NOMO-1 (cell line): ENCODE measurements around the gene RAD51B.
A peak's percentile ranks its signal among the peaks of the same experiment; 100 is the strongest.
"Not testable (repeated sequence)": the region's sequence is repeated elsewhere in the genome, so short reads cannot be mapped to it uniquely, and the experiment has no call there.

Experiments used
- DNase-seq, 2 experiments: peaks; one replicate each; lab custom pipeline; 2025; ENCODE audit not compliant: unreplicated experiment in 2 of 2; lab: John Stamatoyannopoulos, UW

Gene RAD51B

DNA sequence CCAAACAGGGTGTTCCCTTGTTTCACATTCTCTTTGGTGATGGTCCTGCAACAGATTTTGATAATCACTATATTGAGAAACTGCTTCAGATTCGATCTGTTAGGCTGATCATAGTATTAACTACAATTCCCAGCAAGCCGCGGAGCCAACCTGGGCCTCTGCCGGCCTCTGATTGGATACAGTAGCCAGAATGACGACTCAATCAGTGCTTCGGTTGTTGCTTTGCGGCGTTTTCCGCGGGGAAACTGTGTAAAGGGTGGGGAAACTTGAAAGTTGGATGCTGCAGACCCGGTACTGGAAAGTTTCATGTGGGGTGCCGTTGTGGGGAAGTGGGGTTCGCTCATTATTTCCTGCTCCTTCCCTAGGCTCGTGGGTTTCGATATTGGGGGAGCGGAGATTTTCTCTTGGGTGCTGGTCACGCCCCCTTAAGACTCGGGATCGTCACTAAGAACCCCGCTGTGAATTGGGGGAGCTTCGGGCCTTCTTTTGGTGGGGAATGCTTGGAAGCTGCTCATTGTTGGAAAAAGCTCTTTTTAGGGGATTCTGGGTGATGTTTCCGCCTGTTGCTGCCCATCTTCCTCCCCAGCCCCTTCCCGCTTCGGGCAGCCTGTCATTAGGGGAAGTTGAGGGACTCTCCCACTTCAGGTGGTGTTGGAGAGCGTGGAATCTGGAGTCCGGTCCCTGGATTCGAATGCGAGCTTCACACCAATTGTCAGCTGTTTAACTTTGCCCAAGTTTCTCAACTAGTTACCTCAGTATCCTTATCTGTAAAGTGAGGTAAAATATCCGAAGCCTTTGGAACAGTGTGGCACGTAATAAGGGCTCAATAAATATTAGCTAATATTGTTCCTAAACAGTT lies at the start of gene RAD51B:
TSS of gene RAD51B (plus strand) at position 217 of the 859 bp plus-strand sequence.
- DNase-seq, result peak; percentile 80 to 82

DNA sequence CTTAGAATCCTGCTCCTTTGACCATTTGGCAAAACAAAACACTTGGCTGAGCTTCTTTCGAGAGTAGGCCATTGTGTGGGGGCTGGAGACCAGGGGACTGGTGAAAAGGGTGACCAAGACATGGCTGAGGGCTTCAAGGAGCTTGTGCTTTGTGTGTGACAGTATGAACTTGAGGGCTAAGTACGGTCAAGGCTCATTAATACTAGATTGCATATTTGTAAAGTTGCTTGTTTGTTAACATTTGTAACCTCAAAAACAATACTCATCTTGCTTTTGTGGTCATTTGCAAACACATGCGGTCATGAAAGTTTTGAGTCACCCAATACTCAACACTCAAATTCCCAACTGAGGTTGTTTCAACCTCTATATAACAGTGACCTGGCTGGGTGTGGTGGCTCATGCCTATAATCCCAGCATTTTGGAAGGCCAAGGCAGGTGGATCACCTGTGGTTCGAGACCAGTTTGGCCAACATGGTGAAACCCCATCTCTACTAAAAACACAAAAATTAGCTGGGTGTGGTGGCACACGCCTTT lies 45.7 kb upstream of the RAD51B start:
- DNase-seq, result no peak

DNA sequence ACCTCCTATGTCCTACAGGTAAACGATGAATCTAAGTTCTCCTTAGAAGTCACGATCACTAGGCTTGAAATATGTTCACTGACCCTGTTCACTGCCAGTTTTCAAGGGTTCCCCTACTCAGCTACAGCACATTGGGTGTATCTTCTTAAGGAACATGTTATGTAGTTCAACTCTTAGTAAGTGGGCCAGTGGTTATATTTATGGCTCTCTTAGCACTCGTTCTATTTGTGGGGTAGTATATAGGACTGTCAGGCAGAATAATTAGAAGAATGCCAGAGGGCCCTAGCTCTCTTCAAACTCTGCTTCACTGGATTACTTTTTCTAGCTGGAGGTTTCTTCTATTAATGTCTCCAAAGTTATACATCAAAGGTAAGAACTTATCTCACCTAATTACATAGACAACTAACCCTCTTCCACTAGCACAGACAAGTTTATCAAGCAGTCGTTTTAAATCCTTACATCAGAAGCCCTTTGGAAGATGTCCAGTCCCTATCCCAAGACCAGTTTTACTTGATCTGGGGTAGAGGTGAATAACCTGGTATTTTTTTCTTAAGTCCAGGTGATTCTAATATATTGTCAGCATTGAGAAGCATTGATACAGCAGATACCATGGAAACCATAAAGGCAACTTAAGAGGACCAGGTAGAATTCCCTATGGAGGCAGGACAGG lies 42.8 kb upstream of the RAD51B start:
- no peak for DNase-seq

DNA sequence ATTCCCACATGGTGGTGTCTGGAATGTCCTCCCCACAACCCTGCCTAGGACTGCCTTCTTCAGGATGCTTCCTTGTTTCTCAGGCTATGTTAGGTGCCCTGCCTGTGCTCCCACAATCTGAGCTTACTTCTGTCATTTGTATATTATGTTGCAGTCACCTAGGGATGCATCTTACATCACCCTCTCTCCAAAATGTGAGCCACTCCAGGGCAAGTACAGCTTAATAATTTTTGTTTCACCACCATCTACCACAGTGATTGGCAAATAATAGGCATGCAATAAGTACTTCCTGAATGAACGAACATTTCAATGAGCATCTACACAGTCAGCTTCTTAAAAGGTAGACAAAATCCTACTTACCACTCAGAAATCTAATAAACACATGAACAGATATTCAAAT lies 40.8 kb upstream of the RAD51B start:
- DNase-seq, result peak; percentile 8 to 29

DNA sequence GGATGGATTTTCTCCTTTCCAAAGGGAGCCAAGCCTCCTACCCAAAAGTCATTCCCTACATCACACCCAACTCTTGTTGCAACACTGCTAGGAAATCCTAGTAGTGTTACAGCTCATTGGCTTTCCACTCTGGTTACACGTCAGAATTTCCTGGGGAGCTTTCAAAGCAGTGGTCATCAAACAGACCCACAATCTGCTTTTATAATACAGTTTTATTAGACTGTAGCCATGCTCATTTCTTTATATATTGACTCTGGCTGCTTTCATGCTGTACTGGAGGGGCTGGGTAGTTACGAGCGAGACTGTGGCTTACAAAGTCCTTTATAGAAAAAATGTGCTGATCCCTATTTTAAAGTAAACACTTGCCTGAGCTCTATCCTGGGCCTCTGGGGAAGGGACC lies 37.5 kb upstream of the RAD51B start:
- DNase-seq, result no peak

DNA sequence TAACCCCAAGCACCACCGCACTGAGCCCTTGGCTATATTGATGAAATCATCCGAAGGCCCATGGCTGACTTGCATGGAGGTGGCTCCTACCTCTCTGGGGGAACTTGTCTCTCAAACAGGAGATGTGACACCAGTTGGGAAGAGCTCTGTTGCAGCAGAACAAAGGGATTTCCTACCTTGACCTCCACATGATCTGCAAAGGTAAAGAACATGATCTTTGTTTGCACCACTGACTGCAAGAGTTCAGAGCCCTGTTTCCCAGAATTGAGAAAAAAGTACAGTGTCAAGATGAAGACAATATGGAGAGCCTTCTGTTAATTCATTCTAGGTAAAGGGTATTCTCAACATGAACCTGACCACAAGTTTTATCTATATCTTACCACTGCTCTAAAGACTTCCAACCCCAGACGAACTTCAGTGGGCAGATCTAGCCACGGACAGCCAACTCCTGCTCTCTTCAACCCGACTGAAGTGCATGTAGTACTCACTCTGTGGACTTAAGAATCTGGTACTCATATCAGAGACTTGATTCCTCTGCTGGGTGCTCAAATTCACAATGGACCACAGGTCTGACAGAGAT lies 35.2 kb upstream of the RAD51B start:
- DNase-seq, result no peak

DNA sequence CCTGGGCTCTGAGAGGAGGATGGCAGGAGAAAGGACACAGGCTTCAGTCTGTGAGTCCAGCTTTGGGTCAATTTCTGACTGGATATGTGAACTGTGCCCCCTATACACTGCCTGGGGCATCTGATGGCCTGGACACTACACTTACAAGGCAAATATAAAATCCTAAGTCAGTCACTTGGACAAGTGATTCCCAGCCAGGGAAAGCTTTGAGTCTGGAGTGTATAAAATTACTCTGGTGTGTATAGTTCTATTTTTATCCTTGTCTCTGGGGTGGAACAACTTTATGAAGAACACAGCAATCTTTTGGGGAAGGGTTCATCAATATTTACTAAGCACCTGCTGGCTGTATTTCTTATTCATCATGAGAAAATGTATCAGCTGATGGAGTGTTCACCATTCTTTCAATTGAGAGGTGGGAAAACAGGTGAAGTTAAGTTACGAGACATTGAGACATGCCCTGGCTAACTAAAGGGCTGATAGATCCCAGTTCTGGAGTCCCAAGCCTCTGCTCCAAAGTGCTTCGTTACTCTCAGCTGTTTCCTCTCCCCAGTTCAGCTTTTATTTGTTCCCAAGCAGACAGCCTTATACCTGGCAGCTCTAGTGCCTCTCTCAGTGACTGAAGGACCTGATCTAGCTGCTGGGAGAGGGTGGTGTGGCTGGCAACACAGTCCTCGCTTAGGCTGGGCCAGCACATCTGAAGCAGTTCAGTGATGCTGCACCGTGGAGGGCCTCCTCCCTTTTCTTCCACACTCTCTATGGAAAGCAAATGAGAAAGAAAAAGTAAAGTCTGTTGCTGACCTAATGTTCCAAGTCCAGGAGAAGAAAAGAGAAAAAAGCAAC lies 34.1 kb upstream of the RAD51B start:
- DNase-seq, result no peak

DNA sequence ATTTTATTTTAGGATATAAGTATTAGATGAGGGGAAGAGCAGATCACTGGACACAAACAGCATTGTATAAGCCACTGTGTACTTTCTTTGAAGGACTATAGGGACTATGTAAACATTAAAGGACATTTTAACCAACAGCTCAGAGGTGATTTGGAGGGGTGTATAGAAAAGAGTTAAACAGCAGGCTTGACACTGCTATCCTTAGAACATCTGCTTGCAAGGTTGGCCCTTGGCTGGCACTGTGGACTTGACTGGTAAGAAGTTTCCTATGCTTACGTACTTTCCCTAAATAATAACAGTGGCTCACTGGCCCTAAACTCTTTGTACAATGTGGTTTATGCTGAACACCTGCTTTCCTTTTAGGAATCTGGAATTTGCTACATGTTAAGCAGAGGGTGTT lies 31.9 kb upstream of the RAD51B start:
- no peak for DNase-seq

DNA sequence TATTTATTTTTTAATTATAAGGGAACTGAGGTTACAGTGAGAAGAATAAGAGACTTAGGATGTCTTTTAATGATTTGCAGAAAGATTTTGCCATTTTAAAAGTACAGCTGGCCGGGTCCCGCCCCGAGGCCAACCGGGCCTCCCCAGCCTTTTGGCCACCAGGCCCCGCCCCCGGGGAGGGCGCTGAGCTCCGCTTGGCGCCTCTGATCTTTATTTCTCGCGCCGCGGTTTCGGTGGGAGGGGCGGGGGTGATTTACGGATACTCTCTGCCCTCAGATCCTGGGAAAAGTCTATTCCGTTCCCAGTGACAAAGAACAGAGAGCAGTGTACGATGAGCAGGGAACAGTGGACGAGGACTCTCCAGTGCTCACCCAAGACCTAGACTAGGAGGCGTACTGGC lies 20.8 kb upstream of the RAD51B start:
- no peak for DNase-seq

DNA sequence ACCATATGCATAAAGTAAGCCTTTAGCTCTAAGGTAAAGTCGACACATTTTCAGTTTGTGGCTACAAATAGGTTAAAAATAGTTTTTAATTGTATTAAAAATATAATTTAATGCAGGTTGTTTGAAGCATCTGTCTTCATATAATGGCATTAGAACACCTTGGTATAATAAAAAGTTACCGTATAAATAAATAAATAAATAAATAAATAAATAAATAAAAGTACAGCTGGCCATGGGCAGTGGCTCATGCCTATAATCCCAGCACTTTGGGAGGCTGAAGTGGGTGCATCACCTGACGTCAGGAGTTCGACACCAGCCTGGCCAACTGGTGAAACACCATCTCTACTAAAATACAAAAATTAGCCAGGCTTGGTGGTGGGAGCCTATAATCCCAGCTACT lies 18.8 kb upstream of the RAD51B start:
- no peak for DNase-seq

DNA sequence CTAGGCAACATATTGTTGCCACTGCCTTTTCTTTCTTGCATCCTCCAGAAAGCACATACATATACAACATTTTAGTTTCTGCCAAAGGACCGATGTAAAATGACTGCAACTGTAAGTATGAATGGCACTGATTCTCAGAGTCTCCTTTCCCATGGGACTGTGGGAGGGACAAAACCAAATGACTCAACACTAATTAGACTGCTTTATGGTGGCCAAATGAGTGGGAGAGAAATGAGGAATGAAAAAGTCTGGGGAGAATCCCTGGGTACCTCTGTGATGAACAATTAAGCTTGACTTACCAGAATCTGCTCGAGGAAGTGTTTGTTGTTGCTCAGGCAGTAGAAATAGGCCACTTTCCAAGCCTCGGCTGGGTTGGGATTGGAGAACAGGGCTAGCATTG lies 13.3 kb upstream of the RAD51B start:
- DNase-seq, result no peak

DNA sequence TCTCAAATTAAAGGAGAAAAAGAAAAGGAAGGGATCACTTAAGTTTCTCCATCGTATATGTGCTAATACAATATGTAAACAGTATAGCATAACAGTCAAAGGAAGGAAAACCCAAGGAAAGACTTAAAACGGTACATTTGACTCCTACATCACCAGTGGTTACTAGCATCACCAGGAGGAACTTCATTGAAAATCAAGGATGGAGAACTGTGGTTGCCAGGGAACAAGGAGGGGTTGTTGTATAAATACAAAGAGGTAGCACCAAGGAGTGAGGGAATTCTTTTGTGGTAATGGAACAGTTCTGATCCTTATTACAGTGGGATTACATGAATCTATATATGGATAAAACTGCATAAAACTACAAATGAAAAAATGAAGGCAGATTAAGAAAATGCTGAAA lies 4.8 kb upstream of the RAD51B start:
- no peak for DNase-seq

DNA sequence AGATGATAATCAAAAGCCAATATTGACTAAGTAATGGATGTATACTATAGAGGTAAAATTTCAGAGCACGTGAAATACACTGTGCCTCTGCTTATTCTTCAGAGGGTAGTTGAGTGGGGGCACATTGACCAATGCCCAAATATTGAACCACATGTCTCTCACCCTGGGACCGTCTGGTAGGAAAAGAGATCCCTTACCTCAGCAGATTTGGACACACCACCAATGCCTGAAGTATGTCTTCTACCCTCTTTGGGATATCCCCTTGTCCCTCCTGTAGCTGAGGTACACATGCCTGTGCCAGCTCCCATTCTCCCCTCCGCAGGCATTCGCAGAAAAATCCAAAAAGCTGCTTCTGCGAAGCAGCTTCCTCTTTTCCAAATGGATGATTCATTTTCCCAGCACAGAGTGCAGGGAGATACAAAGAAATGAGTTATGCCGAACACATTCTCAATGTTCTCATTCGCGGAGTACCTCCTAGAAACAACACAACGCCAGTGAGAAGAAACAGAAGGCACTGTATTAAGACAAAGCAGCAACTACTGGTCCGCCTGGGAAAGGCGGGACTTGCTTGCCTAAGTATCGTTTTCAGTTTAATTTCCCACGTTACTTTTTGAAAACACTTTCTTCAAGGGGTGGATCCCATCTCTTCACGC lies 3.9 kb upstream of the RAD51B start:
- no peak for DNase-seq

DNA sequence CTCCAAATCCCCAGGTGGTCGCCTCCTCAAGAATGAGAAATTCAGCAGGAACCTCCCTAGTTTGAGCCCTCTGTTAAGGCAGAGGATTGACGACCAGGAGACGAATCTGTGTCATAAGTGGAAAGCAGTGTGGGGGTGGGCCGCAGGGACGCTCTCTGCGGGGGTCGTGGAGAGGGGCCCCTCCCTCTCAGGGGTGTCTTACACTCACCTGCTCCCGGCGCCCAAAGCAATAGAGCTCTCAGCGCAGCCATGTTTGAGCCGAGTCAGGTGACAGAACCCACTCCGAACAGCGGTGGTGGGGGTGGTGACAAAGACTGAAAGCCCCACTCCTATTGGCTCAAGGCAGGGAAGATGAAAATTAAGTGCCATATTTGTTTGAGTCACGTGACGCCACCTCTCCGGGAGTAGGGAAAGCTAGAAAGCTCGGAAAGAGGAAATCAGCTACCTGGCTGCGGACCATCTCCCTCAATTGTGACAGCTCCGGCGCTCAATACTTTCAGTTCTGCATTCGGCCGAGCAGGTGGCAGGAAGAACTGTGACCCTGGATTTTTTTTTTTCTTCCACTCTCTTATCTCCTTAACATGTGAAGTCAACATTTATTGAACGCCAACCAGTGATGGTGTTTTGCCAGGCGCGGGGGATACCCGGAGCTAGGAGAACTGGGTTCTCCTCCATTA lies 3.1 kb upstream of the RAD51B start, which contains the start of gene ZFYVE26:
TSS of gene ZFYVE26 (minus strand) at position 265 of the 677 bp plus-strand sequence. CDS start 627 bp downstream, outside the sequence.
- peak; percentile 96 for DNase-seq

DNA sequence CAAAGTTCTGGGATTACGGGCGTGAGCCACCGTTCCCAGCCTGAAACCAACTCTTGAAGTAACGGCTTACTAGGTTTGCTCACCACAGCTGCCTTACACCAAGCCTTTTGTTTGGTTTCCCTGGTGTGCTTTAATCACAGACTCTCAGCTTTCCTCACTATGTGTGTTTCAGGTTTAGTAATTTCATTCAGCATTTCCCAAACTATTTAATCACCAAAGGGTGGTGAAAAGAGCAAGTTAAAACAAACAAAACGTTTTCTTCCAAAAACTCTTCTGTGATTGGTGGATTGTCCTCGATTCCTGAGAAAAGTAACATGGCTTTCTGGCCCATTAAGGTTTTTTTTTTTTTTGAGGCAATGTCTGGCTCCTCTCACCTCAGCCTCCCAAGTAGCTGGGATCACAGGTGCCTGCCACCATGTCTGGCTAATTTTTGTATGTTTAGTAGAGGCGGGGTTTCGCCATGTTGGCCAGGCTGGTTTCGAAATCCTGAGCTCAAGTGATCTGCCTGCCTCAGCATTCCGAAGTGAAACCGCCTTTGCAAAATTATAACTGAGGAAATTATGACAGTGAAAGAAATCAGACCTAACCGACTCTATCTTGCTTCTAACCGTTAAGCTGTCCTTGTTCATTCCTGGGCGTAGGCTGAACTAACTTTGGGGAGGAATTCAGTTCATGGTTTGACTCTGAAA lies 1.7 kb upstream of the RAD51B start:
- DNase-seq, result peak; percentile 31 to 38

DNA sequence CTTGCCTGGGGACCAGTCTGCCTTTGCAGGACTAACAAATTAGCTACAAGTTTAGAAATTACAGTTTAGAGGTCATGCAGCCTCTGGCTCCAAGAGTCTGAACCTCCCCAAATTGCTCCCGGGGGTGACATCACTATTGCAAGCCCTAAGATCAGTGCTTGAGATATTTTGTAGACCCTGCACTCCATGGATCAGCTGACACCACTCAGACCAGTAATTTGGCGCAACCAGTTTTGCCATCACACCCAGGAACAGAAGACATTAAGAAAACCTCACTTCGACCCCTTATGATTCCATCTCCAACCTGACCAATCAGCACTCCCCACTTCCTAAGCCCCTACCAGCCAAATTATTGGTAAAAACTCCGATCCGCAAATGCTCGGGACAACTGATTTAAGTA lies 1.1 kb upstream of the RAD51B start:
- DNase-seq, result not testable (repeated sequence)

DNA sequence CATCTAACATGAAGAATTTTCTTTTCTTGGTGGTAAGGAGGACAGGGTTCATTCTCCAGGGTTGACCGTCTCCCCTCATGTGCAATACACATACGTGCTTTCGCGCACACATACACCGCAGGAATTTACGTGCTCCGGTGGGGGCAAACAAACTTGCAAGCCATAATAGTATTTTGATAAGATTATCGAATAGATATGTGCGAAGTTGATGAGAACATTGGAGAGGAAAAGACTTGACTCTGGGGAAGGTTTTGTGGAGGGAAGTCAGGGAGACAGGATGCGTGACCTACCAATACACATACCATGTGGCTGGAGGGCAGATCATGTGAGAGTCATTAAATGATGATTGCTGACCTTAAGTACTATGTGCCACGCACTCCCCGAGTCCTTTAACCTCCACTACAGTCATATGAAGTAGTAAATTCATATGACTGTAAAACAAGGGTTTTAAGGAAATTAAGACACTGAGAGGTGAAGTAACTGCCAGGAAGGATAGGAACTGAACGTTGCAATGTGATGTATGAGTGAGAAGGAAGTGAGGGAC lies 921 bp downstream of the RAD51B start:
- DNase-seq, result peak; percentile 16 to 59

DNA sequence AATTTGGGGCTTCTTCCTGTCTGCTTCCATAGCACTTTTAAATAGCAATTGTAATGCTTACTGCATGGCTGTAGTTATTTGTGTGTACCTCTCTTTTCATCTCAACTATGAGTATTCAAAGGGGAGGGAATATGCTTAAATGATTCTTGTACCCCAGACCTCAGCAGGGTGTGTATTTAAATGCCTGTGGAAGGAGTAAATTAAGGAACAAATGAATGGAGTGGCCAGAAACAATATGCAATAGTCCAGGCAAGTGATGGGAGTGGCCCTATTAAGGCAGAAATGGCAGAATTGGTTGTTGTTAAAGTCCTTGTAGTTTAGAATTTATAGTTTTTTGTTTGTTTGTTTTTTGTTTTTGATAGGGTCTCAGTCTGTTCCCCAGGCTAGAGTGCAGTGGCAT lies 1.5 kb downstream of the RAD51B start:
- no peak for DNase-seq

DNA sequence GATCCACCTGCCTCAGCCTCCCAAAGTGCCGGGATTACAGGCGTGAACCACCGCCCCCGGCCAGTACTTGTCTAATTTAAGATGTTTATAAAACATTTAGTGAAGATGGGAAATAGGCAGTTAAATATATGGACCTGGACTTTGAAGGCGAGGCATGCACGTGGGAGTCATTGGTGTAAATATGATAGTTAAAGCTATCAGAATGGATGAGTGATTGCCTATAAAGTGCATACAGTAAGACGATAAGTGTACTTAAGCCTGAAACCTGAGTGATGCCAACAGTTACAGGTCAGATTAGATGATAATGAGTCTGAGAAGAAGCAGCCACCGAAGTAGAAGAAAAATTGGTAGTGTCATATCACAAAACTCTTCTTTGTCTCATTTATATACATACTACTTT lies 11.5 kb downstream of the RAD51B start:
- no peak for DNase-seq
